T-cell (primary cell): ENCODE data around the gene OOSP4B. TPM values are rescaled to one million over a fixed set of nuclear protein-coding genes. Genes with fewer than 3 reads are reported as not detected.
"Not testable (repeated sequence)": the region's sequence is repeated elsewhere in the genome, so short reads cannot be mapped to it uniquely, and the experiment has no call there.

Experiments
- ATAC-seq, 4 experiments: fragments of 200-7000 bp in 3 of 4; fragments of 150-1000 bp in 1 of 4; cut with Tn5 transposase; replicated peaks in 1 of 4; 1 replicate in 3 of 4; 2 replicates in 1 of 4; pipeline ENCODE4 v1.10.0; 2021; ENCODE audit warnings: moderate library complexity in 3 of 4, mild to moderate bottlenecking in 2 of 4, moderate number of reproducible peaks in 1 of 4
- CTCF ChIA-PET, 2 donors: fragments of 300-600 bp; sonication (Branson Sonifier 250); formaldehyde crosslinking; loops; one replicate each; lab custom pipeline; 2022; ENCODE audit warnings: antibody characterized with exemption in 2 of 2; lab: Charles Lee
- POLR2A ChIA-PET, 2 donors: fragments of 300-600 bp; sonication (Branson Sonifier 250); formaldehyde crosslinking; loops; one replicate each; lab custom pipeline; 2022; ENCODE audit warnings: antibody characterized with exemption in 2 of 2; lab: Charles Lee
- DNase-seq, 35 experiments: peaks; one replicate each; pipeline versions ENCODE4 v3.0.0 to v3.0.0-alpha.2; 2013 to 2023
- H3K27ac ChIP-seq: one replicate; pipeline ENCODE4 v1.5.1; 2013; ENCODE audit warnings: low read length
- H3K27me3 ChIP-seq, 2 experiments: replicated peaks in 1 of 2; 1 replicate in 1 of 2; 2 replicates in 1 of 2; pipeline versions ENCODE4 v1.6.1 to v1.7.0; 2013; ENCODE audit warnings: low read length in 1 of 2, mixed read lengths in 1 of 2; ENCODE audit not compliant: control insufficient read depth in 2 of 2, insufficient read depth in 2 of 2; ENCODE audit errors: extremely low read depth in 1 of 2
- H3K36me3 ChIP-seq, 2 donors: 1 replicate in 1 of 2; 2 replicates in 1 of 2; pipeline versions ENCODE4 v1.6.1 to v1.7.0; 2013; ENCODE audit warnings: low read length in 1 of 2; ENCODE audit not compliant: control insufficient read depth in 2 of 2, insufficient read depth in 1 of 2; ENCODE audit errors: extremely low read depth in 1 of 2
- H3K4me1 ChIP-seq, 2 experiments: 1 replicate in 1 of 2; 2 replicates in 1 of 2; pipeline versions ENCODE4 v1.6.1 to v1.7.0; 2013; ENCODE audit warnings: low read length in 2 of 2, mixed read lengths in 1 of 2; ENCODE audit not compliant: insufficient read depth in 2 of 2, control insufficient read depth in 1 of 2; ENCODE audit errors: extremely low read depth in 1 of 2
- H3K4me3 ChIP-seq, 2 donors: 1 replicate in 1 of 2; 2 replicates in 1 of 2; pipeline versions ENCODE4 v1.5.1 to v1.7.0; 2013; ENCODE audit warnings: mild to moderate bottlenecking in 2 of 2, low read length in 1 of 2, moderate library complexity in 1 of 2; ENCODE audit not compliant: control insufficient read depth in 1 of 2; ENCODE audit errors: extremely low read depth in 1 of 2
- H3K9me3 ChIP-seq: 2 replicates; pipeline ENCODE4 v1.7.0; 2013
- H3K27ac Mint-ChIP-seq, 2 donors: one replicate each; pipeline ENCODE4 v1.8.0; 2020 to 2021; ENCODE audit warnings: mild to moderate bottlenecking in 2 of 2, mixed read lengths in 2 of 2
- H3K27me3 Mint-ChIP-seq, 2 donors: one replicate each; pipeline ENCODE4 v1.8.0; 2021 to 2022; ENCODE audit warnings: mixed read lengths in 2 of 2
- H3K36me3 Mint-ChIP-seq: one replicate; pipeline ENCODE4 v1.8.0; 2021; ENCODE audit warnings: mixed read lengths
- H3K4me1 Mint-ChIP-seq, 3 donors: one replicate each; pipeline ENCODE4 v1.8.0; 2020 to 2022; ENCODE audit warnings: mixed read lengths in 3 of 3, mild to moderate bottlenecking in 1 of 3
- H3K4me3 Mint-ChIP-seq, 3 donors: one replicate each; pipeline ENCODE4 v1.8.0; 2020 to 2022; ENCODE audit warnings: mild to moderate bottlenecking in 3 of 3, mixed read lengths in 3 of 3, moderate library complexity in 3 of 3
- H3K9me3 Mint-ChIP-seq, 3 donors: one replicate each; pipeline ENCODE4 v1.8.0; 2020 to 2022; ENCODE audit warnings: mixed read lengths in 3 of 3
- WGBS: methylation state at CpG from one replicate; pipeline ENCODE4 v1.1.5; 2013; ENCODE audit warnings: missing lambda C conversion rate; ENCODE audit not compliant: insufficient coverage; 5-methylcytosine and 5-hydroxymethylcytosine counted together
- total RNA-seq, 35 experiments: library from RNA in 6 of 35; stranded (reverse) in 6 of 35; fragments of 120-200 nt in 1 of 35; gene quantifications; one replicate each; pipeline versions ENCODE4 v1.2.1 to v1.2.4 and lab custom pipeline; 2013 to 2026

Gene OOSP4B
- total RNA-seq: not detected
- not detected for total RNA-seq (2013)
- 0 reads per million in 29 experiments for total RNA-seq (lab: John Stamatoyannopoulos, UW)

GRCh38 chr11:60016881-60017280, at the start of gene OOSP4B:
OOSP4B (plus strand) TSS chr11:60017181.
- Histone ChIP-seq H3K27ac (no peak within 1 kb of the TSS), H3K4me1 (no peaks in the 10 kb centered on the region), H3K4me3 (no peak within 1 kb of the TSS), H3K27me3 (no peaks in the 10 kb centered on the region), H3K36me3 (no peaks in the 10 kb centered on the region), H3K9me3 (no peaks in the 10 kb centered on the region)
- no peak for ATAC-seq
- ChIA-PET POLR2A (no interaction called here), CTCF (no interaction called here)
- no peak within 1 kb of the TSS for H3K27ac Mint-ChIP-seq
- H3K9me3 Mint-ChIP-seq: no peaks in the 10 kb centered on the region
- no peak for DNase-seq
- 88% methylated on average over 1 of the region's 1 CpG for WGBS
- H3K27me3 Mint-ChIP-seq: peaks cover 8 to 19% of the 10 kb centered on the region in 2 donors
- H3K4me3 Mint-ChIP-seq: no peak within 1 kb of the TSS
- H3K4me1 Mint-ChIP-seq: no peaks in the 10 kb centered on the region
- no peaks in the 10 kb centered on the region for H3K36me3 Mint-ChIP-seq

GRCh38 chr11:59967677-59968394, 49.1 kb upstream of the OOSP4B start:
- H3K27me3 Mint-ChIP-seq: peaks cover 4 to 10% of the 10 kb centered on the region in 2 donors
- no peaks in the 10 kb centered on the region for H3K27me3 ChIP-seq
- no peaks in the 10 kb centered on the region for H3K9me3 Mint-ChIP-seq
- no peaks in the 10 kb centered on the region for H3K4me1 ChIP-seq
- no peak for DNase-seq
- no peak overlapping the region for H3K27ac ChIP-seq
- no peak overlapping the region for H3K4me3 ChIP-seq
- H3K27ac Mint-ChIP-seq: no peak overlapping the region
- H3K4me3 Mint-ChIP-seq: no peak overlapping the region
- ATAC-seq: no peak
- no peaks in the 10 kb centered on the region for H3K4me1 Mint-ChIP-seq
- no CpG with 5 or more reads among the region's 3 CpGs for WGBS
- H3K36me3 Mint-ChIP-seq: no peaks in the 10 kb centered on the region
- no peaks in the 10 kb centered on the region for H3K9me3 ChIP-seq
- POLR2A ChIA-PET: no interaction called here
- no peaks in the 10 kb centered on the region for H3K36me3 ChIP-seq
- CTCF ChIA-PET: no interaction called here

- no peaks in the 10 kb centered on the region for H3K36me3 ChIP-seq
- H3K4me3 ChIP-seq: no peak overlapping the region
- H3K27me3 ChIP-seq: no peaks in the 10 kb centered on the region
- no peaks in the 10 kb centered on the region for H3K4me1 Mint-ChIP-seq
- H3K27ac ChIP-seq: no peak overlapping the region
- POLR2A ChIA-PET: no interaction called here
- H3K4me1 ChIP-seq: no peaks in the 10 kb centered on the region
- H3K4me3 Mint-ChIP-seq: no peak overlapping the region
- no peak for DNase-seq
- peaks cover 4 to 13% of the 10 kb centered on the region in 2 donors for H3K27me3 Mint-ChIP-seq
- no peaks in the 10 kb centered on the region for H3K9me3 Mint-ChIP-seq
- no peaks in the 10 kb centered on the region for H3K9me3 ChIP-seq
- no peak overlapping the region for H3K27ac Mint-ChIP-seq
- ATAC-seq: no peak
- no peaks in the 10 kb centered on the region for H3K36me3 Mint-ChIP-seq
- CTCF ChIA-PET: no interaction called here
- WGBS: no CpG with 5 or more reads among the region's 1 CpG
Measured at GRCh38 chr11:59968395-59968783, 48.6 kb upstream of the OOSP4B start.

- Histone ChIP-seq H3K36me3 (no peaks in the 10 kb centered on the region), H3K4me3 (no peak overlapping the region), H3K9me3 (no peaks in the 10 kb centered on the region), H3K27ac (no peak overlapping the region), H3K4me1 (no peaks in the 10 kb centered on the region), H3K27me3 (peaks cover 0 to 3% of the 10 kb centered on the region in 2 experiments)
- WGBS: 100% methylated on average over 2 of the region's 5 CpGs
- DNase-seq (no peak), ATAC-seq (no peak)
- ChIA-PET CTCF (no interaction called here), POLR2A (no interaction called here)
- no peaks in the 10 kb centered on the region for H3K4me1 Mint-ChIP-seq
- H3K27ac Mint-ChIP-seq: no peak overlapping the region
- no peaks in the 10 kb centered on the region for H3K36me3 Mint-ChIP-seq
- peaks cover under 1 to 8% of the 10 kb centered on the region in 2 donors for H3K27me3 Mint-ChIP-seq
- H3K9me3 Mint-ChIP-seq: no peaks in the 10 kb centered on the region
- H3K4me3 Mint-ChIP-seq: no peak overlapping the region
Measured at GRCh38 chr11:59973097-59973496, 43.9 kb upstream of the OOSP4B start.

- Histone ChIP-seq H3K4me1 (no peaks in the 10 kb centered on the region), H3K27ac (no peak overlapping the region), H3K27me3 (peaks cover 0 to 3% of the 10 kb centered on the region in 2 experiments), H3K4me3 (no peak overlapping the region), H3K9me3 (no peaks in the 10 kb centered on the region), H3K36me3 (no peaks in the 10 kb centered on the region)
- DNase-seq (no peak), ATAC-seq (no peak)
- H3K4me1 Mint-ChIP-seq: no peaks in the 10 kb centered on the region
- peaks cover 0 to 6% (median 0%) of the 10 kb centered on the region in 3 donors for H3K9me3 Mint-ChIP-seq
- no CpG with 5 or more reads among the region's 4 CpGs for WGBS
- CTCF ChIA-PET: no interaction called here
- H3K36me3 Mint-ChIP-seq: no peaks in the 10 kb centered on the region
- H3K27me3 Mint-ChIP-seq: peaks cover 11 to 16% of the 10 kb centered on the region in 2 donors
- H3K4me3 Mint-ChIP-seq: no peak overlapping the region
- no peak overlapping the region for H3K27ac Mint-ChIP-seq
- POLR2A ChIA-PET: no interaction called here
Measured at GRCh38 chr11:59981106-59981770, 35.7 kb upstream of the OOSP4B start.

GRCh38 chr11:59982037-59982436, 34.9 kb upstream of the OOSP4B start:
- H3K27me3 Mint-ChIP-seq: peaks cover 11 to 16% of the 10 kb centered on the region in 2 donors
- CTCF ChIA-PET, H3K9me3 Mint-ChIP-seq, POLR2A ChIA-PET, H3K27me3 ChIP-seq, ATAC-seq, H3K27ac ChIP-seq, H3K4me3 ChIP-seq, H3K36me3 Mint-ChIP-seq, H3K4me1 ChIP-seq, H3K36me3 ChIP-seq, H3K9me3 ChIP-seq, H3K4me1 Mint-ChIP-seq, H3K27ac Mint-ChIP-seq, H3K4me3 Mint-ChIP-seq, DNase-seq: not testable (repeated sequence)
- WGBS: no CpG with 5 or more reads among the region's 4 CpGs
